ENCODE data around the gene CCDC77. TPM values are rescaled to one million over a fixed set of nuclear protein-coding genes. Genes with fewer than 3 reads are reported as not detected.
A peak's percentile ranks its signal among the peaks of the same experiment; 100 is the strongest.
"Not testable (repeated sequence)": the region's sequence is repeated elsewhere in the genome, so short reads cannot be mapped to it uniquely, and the experiment has no call there.

The CCDC77 gene
- 9.5 and 14.0 TPM in 2 replicates for total RNA-seq

GRCh38 chr12:401235-402028 lies at the start of gene CCDC77:
Gene CCDC77 (plus strand): TSS chr12:401644. CDS start chr12:409384, 7,740 bp downstream.
- peak within 1 kb of the TSS; percentile 98 for H3K4me3 ChIP-seq (ENCODE audit: low read depth, low read length)
- TF ChIP-seq, protein P1, sequence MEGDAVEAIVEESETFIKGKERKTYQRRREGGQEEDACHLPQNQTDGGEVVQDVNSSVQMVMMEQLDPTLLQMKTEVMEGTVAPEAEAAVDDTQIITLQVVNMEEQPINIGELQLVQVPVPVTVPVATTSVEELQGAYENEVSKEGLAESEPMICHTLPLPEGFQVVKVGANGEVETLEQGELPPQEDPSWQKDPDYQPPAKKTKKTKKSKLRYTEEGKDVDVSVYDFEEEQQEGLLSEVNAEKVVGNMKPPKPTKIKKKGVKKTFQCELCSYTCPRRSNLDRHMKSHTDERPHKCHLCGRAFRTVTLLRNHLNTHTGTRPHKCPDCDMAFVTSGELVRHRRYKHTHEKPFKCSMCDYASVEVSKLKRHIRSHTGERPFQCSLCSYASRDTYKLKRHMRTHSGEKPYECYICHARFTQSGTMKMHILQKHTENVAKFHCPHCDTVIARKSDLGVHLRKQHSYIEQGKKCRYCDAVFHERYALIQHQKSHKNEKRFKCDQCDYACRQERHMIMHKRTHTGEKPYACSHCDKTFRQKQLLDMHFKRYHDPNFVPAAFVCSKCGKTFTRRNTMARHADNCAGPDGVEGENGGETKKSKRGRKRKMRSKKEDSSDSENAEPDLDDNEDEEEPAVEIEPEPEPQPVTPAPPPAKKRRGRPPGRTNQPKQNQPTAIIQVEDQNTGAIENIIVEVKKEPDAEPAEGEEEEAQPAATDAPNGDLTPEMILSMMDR (conservative IDR thresholded peaks at IDR 0.05; ENCODE audit: low read depth, low read length): no peak
- peak; percentile 56 for DNase-seq (ENCODE audit: low read depth)

GRCh38 chr12:356276-356988 lies 45.0 kb upstream of the CCDC77 start:
- no peak for DNase-seq (ENCODE audit: low read depth)
- TF ChIP-seq, protein P1 (conservative IDR thresholded peaks at IDR 0.05; ENCODE audit: low read depth, low read length): no peak
- no peak overlapping the region for H3K4me3 ChIP-seq (ENCODE audit: low read depth, low read length)

DNA sequence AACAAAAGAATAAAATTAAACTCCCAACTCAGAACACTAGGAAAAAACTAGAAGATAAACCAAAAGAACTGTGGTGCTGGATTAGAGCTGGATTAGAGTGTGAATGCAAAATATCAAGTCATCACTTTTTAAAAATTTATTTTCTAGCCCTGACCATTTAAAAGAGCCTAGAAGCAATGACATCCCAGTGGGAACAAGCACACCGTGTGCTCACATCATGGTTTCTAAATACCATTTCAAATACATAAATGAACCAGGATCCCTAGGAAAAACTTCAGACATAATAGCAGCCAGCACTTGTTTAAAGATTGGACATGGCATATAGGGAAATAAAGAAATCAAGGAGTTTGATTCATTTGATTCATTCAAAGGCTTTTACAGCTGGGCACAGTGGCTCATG lies 42.4 kb upstream of the CCDC77 start:
- TF ChIP-seq, protein P1 (conservative IDR thresholded peaks at IDR 0.05; ENCODE audit: low read depth, low read length): no peak
- H3K4me3 ChIP-seq (ENCODE audit: low read depth, low read length): no peak overlapping the region
- no peak for DNase-seq (ENCODE audit: low read depth)

DNA sequence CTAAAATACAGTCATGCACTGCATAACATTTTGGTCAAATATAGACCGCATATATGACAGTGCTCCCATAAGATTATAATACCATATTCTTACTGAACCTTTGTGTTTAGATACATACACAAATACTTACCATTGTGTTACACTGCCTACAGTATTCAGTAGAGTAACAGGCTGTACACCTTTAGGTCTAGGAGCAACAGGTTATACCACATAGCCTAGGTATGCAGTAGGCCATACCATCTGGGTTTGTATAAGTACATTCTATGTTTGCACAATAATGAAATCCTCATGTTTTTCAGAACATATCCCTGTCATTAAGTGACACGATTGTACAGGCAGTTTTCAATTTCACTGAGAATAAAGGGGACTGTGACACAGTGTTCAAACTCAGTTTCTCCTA lies 34.6 kb upstream of the CCDC77 start:
- TF ChIP-seq, protein P1 (conservative IDR thresholded peaks at IDR 0.05; ENCODE audit: low read depth, low read length): no peak
- no peak overlapping the region for H3K4me3 ChIP-seq (ENCODE audit: low read depth, low read length)
- DNase-seq (ENCODE audit: low read depth): no peak

DNA sequence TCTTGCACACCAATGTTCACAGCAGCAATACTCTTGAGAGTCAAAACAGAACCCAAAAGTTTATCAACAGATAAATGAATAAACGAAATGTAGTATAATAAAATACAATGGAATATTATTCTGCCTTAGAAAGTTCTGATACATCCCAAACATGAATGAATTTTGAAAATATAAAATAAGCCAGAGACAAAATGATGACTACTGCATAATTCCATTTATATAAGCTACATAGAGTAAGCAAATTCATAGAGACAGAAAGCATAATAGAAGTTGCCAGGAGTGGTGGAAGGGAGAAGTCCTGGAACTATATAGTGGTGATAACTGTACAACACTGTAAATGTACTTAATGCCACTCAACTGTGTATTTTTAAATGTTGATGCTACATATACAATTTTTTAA lies 33.5 kb upstream of the CCDC77 start:
- no peak for DNase-seq (ENCODE audit: low read depth)
- no peak overlapping the region for H3K4me3 ChIP-seq (ENCODE audit: low read depth, low read length)
- TF ChIP-seq, protein P1 (conservative IDR thresholded peaks at IDR 0.05; ENCODE audit: low read depth, low read length): no peak

GRCh38 chr12:370739-371485 lies 30.5 kb upstream of the CCDC77 start:
- not testable (repeated sequence) for H3K4me3 ChIP-seq (ENCODE audit: low read depth, low read length); DNase-seq (ENCODE audit: low read depth)

GRCh38 chr12:386651-387050 lies 14.8 kb upstream of the CCDC77 start:
- TF ChIP-seq, protein P1 (conservative IDR thresholded peaks at IDR 0.05; ENCODE audit: low read depth, low read length): no peak
- peak overlapping the region; percentile 77 for H3K4me3 ChIP-seq (ENCODE audit: low read depth, low read length)
- no peak for DNase-seq (ENCODE audit: low read depth)
